Endothelial cell (in vitro differentiated cells): Measurements from ENCODE around the gene CACHD1. TPM values are rescaled to one million over a fixed set of nuclear protein-coding genes. Genes with fewer than 3 reads are reported as not detected.

Experiments
- DNase-seq: peaks from one replicate; pipeline ENCODE4 v3.0.0; 2021; ENCODE audit warnings: low spot score
- H3K27ac Mint-ChIP-seq: one replicate; pipeline ENCODE4 v1.8.0; 2021; ENCODE audit warnings: mixed read lengths, inconsistent platforms; ENCODE audit not compliant: unreplicated experiment
- H3K27me3 Mint-ChIP-seq: one replicate; pipeline ENCODE4 v1.8.0; 2021; ENCODE audit warnings: mild to moderate bottlenecking, moderate library complexity, mixed read lengths, inconsistent platforms; ENCODE audit not compliant: unreplicated experiment
- H3K36me3 Mint-ChIP-seq: one replicate; pipeline ENCODE4 v1.8.0; 2021; ENCODE audit warnings: mild to moderate bottlenecking, low read depth, mixed read lengths, inconsistent platforms; ENCODE audit not compliant: unreplicated experiment
- H3K4me1 Mint-ChIP-seq: one replicate; pipeline ENCODE4 v1.8.0; 2021; ENCODE audit warnings: mild to moderate bottlenecking, mixed read lengths, inconsistent platforms; ENCODE audit not compliant: unreplicated experiment
- H3K4me3 Mint-ChIP-seq: one replicate; pipeline ENCODE4 v1.8.0; 2021; ENCODE audit warnings: mild to moderate bottlenecking, mixed read lengths, inconsistent platforms; ENCODE audit not compliant: unreplicated experiment
- H3K9me3 Mint-ChIP-seq: one replicate; pipeline ENCODE4 v1.8.0; 2021; ENCODE audit warnings: mixed read lengths, inconsistent platforms; ENCODE audit not compliant: unreplicated experiment
- CTCF ChIP-seq: fragments of 200-600 bp; sonication (generic); IDR thresholded peaks from one replicate; pipeline ENCODE4 v1.5.0; 2021; ENCODE audit warnings: antibody characterized with exemption; ENCODE audit not compliant: unreplicated experiment
- long read RNA-seq: library from polyadenylated mRNA; unstranded; transcript quantifications from one replicate; pipeline ENCODE4 v2.0.0, GENCODE V29; 2020; ENCODE audit not compliant: unreplicated experiment
- total RNA-seq: library from RNA; stranded (reverse); fragmentation: NEBNext Ultra II Directional; extraction: Animal tissue kit (Norgen Biotek cat#: 25700); gene quantifications from one replicate; pipeline ENCODE4 v1.2.1, GENCODE V29; 2021; ENCODE audit not compliant: unreplicated experiment

CACHD1 gene
- total RNA-seq = 48.6 TPM
- long read RNA-seq, partial matches to known transcripts = 0 of 5 reads
- long read RNA-seq, other reads (novel, unspliced or antisense) = 5 of 5 reads

DNA sequence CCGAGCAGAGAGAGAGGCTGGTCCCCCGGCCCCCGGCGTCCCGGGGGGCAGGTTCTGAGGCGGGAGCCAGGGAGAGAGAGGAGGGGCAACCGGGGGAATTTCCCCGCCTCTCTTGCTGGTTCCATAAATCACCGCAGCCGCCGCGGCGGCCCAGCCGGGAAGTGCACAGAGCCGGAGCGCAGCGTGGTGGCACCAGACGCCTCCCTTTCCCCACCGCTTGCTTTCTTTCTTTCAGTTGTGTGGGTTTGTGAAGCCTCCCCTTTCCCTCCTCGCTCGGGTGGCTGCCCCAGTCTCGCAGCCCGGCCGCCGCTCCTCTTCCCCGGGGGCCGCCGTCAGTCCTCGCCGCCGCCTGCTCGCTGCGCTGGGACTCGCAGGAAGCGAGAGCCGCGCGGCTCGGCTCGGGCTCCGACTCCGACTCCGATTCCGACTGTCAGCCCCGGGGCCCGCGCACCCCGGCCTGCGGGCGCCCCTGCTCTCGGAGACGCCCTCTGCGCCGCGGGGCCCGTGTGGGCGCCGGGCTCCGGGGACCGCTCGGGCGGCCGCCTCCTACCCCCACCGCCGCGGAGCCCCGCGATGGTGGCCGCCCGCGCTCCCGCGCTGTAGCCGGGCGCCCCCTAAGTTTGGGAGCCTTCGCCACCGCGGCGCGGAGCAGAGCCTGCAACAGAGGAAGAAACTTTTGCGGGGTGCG is at the start of gene CACHD1:
Gene CACHD1 (plus strand): TSS at position 153 of the 688 bp plus-strand sequence. CDS start 616 bp downstream, outside the sequence.
- peak; percentile 70 for DNase-seq
- peaks cover 18% of the 10 kb centered on the region for H3K27me3 Mint-ChIP-seq
- no peak for TF ChIP-seq CTCF
- H3K4me1 Mint-ChIP-seq = peaks cover 41% of the 10 kb centered on the region
- H3K36me3 Mint-ChIP-seq = peaks cover 4% of the 10 kb centered on the region
- no peaks in the 10 kb centered on the region for H3K9me3 Mint-ChIP-seq
- peak within 1 kb of the TSS; percentile 97 for H3K4me3 Mint-ChIP-seq
- peak within 1 kb of the TSS; percentile 72 for H3K27ac Mint-ChIP-seq

- H3K4me3 Mint-ChIP-seq = no peak overlapping the region
- DNase-seq = no peak
- H3K27ac Mint-ChIP-seq = no peak overlapping the region
- no peaks in the 10 kb centered on the region for H3K36me3 Mint-ChIP-seq
- no peaks in the 10 kb centered on the region for H3K27me3 Mint-ChIP-seq
- TF ChIP-seq CTCF = no peak
- no peaks in the 10 kb centered on the region for H3K9me3 Mint-ChIP-seq
- H3K4me1 Mint-ChIP-seq = no peaks in the 10 kb centered on the region
Measured at GRCh38 chr1:64421377-64421776, 48.6 kb upstream of the CACHD1 start.

GRCh38 chr1:64423526-64423925 is 46.4 kb upstream of the CACHD1 start:
- no peaks in the 10 kb centered on the region for H3K4me1 Mint-ChIP-seq
- no peak overlapping the region for H3K4me3 Mint-ChIP-seq
- no peak overlapping the region for H3K27ac Mint-ChIP-seq
- H3K36me3 Mint-ChIP-seq = no peaks in the 10 kb centered on the region
- TF ChIP-seq CTCF = no peak
- no peak for DNase-seq
- no peaks in the 10 kb centered on the region for H3K9me3 Mint-ChIP-seq
- H3K27me3 Mint-ChIP-seq = no peaks in the 10 kb centered on the region

DNA sequence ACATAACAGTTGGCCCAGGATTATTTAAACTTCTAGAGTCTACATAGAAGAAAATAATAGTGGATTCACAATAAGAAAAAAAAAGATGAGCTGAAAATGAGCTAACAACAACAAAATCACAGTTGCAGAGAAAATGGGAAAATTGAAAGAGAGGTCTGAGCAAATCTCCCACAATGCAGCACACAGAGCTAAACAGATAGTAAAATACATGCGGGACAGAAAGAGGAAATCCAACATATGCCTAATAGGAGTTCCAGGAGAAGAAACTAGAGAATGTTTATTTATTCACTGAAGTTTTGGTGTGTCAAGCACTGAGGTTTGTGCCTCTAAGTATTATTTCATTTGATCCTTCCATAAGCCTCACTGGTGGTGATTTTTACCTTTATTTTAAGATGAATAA is 45.5 kb upstream of the CACHD1 start:
- H3K27me3 Mint-ChIP-seq = no peaks in the 10 kb centered on the region
- H3K4me3 Mint-ChIP-seq = no peak overlapping the region
- TF ChIP-seq CTCF = no peak
- DNase-seq = no peak
- no peaks in the 10 kb centered on the region for H3K36me3 Mint-ChIP-seq
- no peak overlapping the region for H3K27ac Mint-ChIP-seq
- H3K4me1 Mint-ChIP-seq = no peaks in the 10 kb centered on the region
- no peaks in the 10 kb centered on the region for H3K9me3 Mint-ChIP-seq

GRCh38 chr1:64425521-64425920 is 44.4 kb upstream of the CACHD1 start:
- Mint-ChIP-seq H3K27ac (no peak overlapping the region), H3K9me3 (no peaks in the 10 kb centered on the region), H3K36me3 (no peaks in the 10 kb centered on the region), H3K27me3 (no peaks in the 10 kb centered on the region), H3K4me3 (no peak overlapping the region), H3K4me1 (no peaks in the 10 kb centered on the region)
- DNase-seq = no peak
- TF ChIP-seq CTCF = no peak
